ACC112 (cell line): ENCODE data around the gene THBS1.

Experiments used
- H2AFZ ChIP-seq: fragments of 200-600 bp; sonication (generic); one replicate; pipeline ENCODE4 v1.6.0; 2017; ENCODE audit warnings: antibody characterized with exemption, low read length; ENCODE audit not compliant: unreplicated experiment
- H3K27ac ChIP-seq: fragments of 200-600 bp; sonication (generic); 2 replicates; pipeline ENCODE4 v1.5.1; 2014; ENCODE audit warnings: low read depth, mild to moderate bottlenecking, antibody characterized with exemption, low read length, moderate library complexity
- H3K27me3 ChIP-seq: fragments of 200-600 bp; sonication (generic); 2 replicates; pipeline ENCODE4 v1.6.1; 2014; ENCODE audit warnings: mild to moderate bottlenecking, antibody characterized with exemption, low read length, moderate library complexity, mixed read lengths; ENCODE audit not compliant: insufficient read depth
- H3K36me3 ChIP-seq: fragments of 200-600 bp; sonication (generic); 2 replicates; pipeline ENCODE4 v1.6.1; 2016; ENCODE audit warnings: mild to moderate bottlenecking, antibody characterized with exemption, low read length, moderate library complexity, mixed read lengths; ENCODE audit not compliant: insufficient read depth
- H3K4me1 ChIP-seq: fragments of 200-600 bp; sonication (generic); one replicate; pipeline ENCODE4 v1.6.1; 2016; ENCODE audit warnings: low read length, mixed read lengths; ENCODE audit not compliant: insufficient read depth, unreplicated experiment, control insufficient read depth
- H3K4me3 ChIP-seq: fragments of 200-600 bp; sonication (generic); 2 replicates; pipeline ENCODE4 v1.5.1; 2014; ENCODE audit warnings: mild to moderate bottlenecking, low read depth, low read length
- H3K79me2 ChIP-seq: fragments of 200-600 bp; sonication (generic); one replicate; pipeline ENCODE4 v1.6.0; 2016; ENCODE audit warnings: low read length; ENCODE audit not compliant: control insufficient read depth, unreplicated experiment, insufficient read depth

Gene THBS1

DNA sequence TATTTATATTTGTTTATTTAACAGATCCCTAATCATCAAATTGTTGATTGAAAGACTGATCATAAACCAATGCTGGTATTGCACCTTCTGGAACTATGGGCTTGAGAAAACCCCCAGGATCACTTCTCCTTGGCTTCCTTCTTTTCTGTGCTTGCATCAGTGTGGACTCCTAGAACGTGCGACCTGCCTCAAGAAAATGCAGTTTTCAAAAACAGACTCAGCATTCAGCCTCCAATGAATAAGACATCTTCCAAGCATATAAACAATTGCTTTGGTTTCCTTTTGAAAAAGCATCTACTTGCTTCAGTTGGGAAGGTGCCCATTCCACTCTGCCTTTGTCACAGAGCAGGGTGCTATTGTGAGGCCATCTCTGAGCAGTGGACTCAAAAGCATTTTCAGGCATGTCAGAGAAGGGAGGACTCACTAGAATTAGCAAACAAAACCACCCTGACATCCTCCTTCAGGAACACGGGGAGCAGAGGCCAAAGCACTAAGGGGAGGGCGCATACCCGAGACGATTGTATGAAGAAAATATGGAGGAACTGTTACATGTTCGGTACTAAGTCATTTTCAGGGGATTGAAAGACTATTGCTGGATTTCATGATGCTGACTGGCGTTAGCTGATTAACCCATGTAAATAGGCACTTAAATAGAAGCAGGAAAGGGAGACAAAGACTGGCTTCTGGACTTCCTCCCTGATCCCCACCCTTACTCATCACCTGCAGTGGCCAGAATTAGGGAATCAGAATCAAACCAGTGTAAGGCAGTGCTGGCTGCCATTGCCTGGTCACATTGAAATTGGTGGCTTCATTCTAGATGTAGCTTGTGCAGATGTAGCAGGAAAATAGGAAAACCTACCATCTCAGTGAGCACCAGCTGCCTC, 14.7 kb downstream of the THBS1 start:
- H2AFZ ChIP-seq: no peak overlapping the region
- peaks cover 47% of the 10 kb centered on the region for H3K4me1 ChIP-seq
- no peaks in the 10 kb centered on the region for H3K79me2 ChIP-seq
- no peak overlapping the region for H3K4me3 ChIP-seq
- H3K27me3 ChIP-seq: no peaks in the 10 kb centered on the region
- no peak overlapping the region; the same call in 1 of the 2 replicates for H3K27ac ChIP-seq
- H3K36me3 ChIP-seq: peaks cover 57% of the 10 kb centered on the region

DNA sequence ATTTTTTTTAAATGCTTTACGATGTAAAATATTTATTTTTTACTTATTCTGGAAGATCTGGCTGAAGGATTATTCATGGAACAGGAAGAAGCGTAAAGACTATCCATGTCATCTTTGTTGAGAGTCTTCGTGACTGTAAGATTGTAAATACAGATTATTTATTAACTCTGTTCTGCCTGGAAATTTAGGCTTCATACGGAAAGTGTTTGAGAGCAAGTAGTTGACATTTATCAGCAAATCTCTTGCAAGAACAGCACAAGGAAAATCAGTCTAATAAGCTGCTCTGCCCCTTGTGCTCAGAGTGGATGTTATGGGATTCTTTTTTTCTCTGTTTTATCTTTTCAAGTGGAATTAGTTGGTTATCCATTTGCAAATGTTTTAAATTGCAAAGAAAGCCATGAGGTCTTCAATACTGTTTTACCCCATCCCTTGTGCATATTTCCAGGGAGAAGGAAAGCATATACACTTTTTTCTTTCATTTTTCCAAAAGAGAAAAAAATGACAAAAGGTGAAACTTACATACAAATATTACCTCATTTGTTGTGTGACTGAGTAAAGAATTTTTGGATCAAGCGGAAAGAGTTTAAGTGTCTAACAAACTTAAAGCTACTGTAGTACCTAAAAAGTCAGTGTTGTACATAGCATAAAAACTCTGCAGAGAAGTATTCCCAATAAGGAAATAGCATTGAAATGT, 15.6 kb downstream of the THBS1 start:
- Histone ChIP-seq H3K4me1 (peaks cover 47% of the 10 kb centered on the region), H3K36me3 (peaks cover 48% of the 10 kb centered on the region), H3K79me2 (no peaks in the 10 kb centered on the region), H3K4me3 (no peak overlapping the region), H3K27ac (no peak overlapping the region), H2AFZ (no peak overlapping the region), H3K27me3 (no peaks in the 10 kb centered on the region)

DNA sequence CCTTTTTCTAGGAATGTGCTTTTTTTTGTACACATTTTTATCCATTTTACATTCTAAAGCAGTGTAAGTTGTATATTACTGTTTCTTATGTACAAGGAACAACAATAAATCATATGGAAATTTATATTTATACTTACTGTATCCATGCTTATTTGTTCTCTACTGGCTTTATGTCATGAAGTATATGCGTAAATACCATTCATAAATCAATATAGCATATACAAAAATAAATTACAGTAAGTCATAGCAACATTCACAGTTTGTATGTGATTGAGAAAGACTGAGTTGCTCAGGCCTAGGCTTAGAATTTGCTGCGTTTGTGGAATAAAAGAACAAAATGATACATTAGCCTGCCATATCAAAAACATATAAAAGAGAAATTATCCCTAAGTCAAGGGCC, 16.5 kb downstream of the THBS1 start:
- peaks cover 47% of the 10 kb centered on the region for H3K4me1 ChIP-seq
- no peak overlapping the region for H3K4me3 ChIP-seq
- no peaks in the 10 kb centered on the region for H3K27me3 ChIP-seq
- no peak overlapping the region for H2AFZ ChIP-seq
- H3K27ac ChIP-seq: no peak overlapping the region
- H3K79me2 ChIP-seq: no peaks in the 10 kb centered on the region
- peaks cover 42% of the 10 kb centered on the region for H3K36me3 ChIP-seq

DNA sequence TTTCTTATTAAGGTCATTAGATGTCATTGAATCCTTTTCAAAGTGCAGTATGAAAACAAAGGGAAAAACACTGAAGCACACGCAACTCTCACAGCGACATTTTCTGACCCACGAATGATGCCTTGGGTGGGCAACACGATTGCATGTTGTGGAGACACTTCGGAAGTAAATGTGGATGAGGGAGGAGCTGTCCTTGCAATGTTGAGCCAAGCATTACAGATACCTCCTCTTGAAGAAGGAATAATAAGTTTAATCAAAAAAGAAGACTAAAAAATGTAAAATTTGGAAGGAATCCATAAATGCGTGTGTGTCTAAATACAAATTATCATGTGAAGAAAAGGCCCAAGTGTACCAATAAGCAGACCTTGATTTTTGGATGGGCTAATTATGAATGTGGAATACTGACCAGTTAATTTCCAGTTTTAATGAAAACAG, 16.9 kb downstream of the THBS1 start:
- Histone ChIP-seq H2AFZ (no peak overlapping the region), H3K27ac (peak overlapping the region; percentile 30), H3K79me2 (no peaks in the 10 kb centered on the region), H3K36me3 (peaks cover 38% of the 10 kb centered on the region), H3K27me3 (no peaks in the 10 kb centered on the region), H3K4me1 (peaks cover 46% of the 10 kb centered on the region), H3K4me3 (no peak overlapping the region)

DNA sequence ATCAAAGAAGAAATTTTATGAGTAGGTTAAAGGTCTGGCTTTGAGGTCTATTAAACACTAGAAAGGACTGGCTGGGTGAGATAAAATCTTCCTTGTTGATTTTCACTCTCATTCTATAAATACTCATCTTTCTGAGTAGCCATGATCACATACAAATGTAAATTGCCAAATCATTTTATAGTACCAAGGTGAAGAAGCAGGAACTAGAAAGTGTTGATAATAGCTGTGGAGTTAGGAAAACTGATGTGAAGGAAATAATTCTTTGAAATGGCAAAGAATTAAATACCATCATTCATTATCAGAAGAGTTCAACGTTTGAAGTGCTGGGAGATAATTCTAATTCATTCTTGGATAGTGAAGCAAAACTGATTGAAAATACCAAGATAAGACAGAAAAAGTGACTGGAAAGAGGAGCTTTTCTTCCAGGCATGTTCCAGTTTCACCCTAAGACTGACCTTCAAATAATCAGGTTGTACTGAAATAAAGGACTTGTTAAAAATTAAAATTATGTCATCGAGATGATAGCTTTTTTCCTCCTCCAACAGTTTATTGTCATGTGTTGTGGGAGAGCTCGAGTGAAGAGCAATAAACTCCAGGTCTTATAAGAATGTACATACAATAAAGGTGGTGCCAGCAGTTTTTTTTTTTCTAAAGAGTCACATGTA, 17.4 kb downstream of the THBS1 start:
- Histone ChIP-seq H2AFZ (no peak overlapping the region), H3K4me1 (peaks cover 41% of the 10 kb centered on the region), H3K79me2 (no peaks in the 10 kb centered on the region), H3K36me3 (peaks cover 32% of the 10 kb centered on the region), H3K4me3 (no peak overlapping the region), H3K27me3 (no peaks in the 10 kb centered on the region), H3K27ac (peak overlapping the region; percentile 30)

DNA sequence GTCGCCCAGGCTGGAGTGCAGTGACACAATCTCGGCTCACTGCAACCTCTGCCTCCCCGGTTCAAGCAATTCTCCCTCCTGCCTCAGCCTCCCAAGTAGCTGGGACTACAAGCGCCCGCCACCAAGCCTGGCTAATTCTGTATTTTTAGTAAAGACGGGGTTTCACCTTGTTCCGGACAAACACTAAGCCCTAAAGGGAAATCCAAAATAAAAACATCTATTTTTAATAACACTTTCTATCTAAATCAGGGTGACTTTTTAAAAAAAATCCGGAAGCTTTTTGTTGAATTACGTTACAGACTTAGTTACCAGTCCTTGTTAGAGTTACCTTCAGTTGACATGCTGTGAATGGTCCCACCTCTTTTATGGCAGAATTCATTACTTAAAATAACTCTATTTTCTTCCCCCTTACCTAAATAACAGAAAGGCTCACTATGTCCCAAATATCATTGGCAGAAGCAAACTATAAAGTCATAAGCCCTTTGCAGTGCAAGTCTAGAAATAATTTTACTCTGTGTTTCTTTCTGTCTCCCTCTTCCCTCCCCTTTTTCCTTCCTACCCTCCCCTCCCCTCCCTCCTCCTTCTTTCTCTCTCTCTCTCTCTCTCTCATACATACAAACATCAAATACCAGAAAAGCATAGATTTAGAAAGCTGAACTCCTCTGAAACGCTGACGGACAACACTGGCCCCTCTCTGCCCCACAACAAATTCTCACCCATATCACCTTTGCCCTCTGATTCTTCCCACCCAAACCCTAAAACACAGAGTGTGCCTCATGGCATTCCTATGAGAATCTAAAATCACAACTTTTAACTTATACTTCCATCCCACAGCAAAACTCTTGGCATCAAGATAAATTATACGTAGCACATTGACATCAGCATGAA, 18.3 kb downstream of the THBS1 start:
- H3K4me3 ChIP-seq: 0 out of 2 replicates have a peak overlapping the region, but pooled peaks have one; percentile 35
- H3K79me2 ChIP-seq: no peaks in the 10 kb centered on the region
- no peak overlapping the region for H2AFZ ChIP-seq
- peaks cover 25% of the 10 kb centered on the region for H3K36me3 ChIP-seq
- peak overlapping the region; percentile 30; the same call in 1 of the 2 replicates for H3K27ac ChIP-seq
- peaks cover 33% of the 10 kb centered on the region for H3K4me1 ChIP-seq
- no peaks in the 10 kb centered on the region for H3K27me3 ChIP-seq

DNA sequence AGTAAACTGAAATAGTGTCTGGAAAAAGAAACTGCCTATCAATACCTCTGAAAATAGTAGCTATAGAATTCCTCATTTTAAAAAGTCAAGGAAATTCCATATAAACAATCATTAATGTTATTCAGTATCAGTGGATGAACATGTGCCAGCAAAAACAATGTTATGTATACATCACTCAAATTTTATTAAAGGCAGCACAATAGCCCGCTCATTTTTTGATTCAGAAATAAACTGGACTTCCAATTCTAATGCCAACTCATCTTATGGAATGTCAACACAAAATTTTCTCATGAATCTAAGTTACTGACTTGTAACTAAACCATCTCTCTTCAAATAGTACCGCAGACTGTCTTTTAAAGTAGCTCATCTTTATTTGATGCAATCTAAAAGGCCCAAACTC, 19.0 kb downstream of the THBS1 start:
- H3K4me1 ChIP-seq: peaks cover 30% of the 10 kb centered on the region
- 0 out of 2 replicates have a peak overlapping the region, but pooled peaks have one; percentile 35 for H3K4me3 ChIP-seq
- H3K36me3 ChIP-seq: peaks cover 20% of the 10 kb centered on the region
- 0 out of 2 replicates have a peak overlapping the region, but pooled peaks have one; percentile 6 for H3K27ac ChIP-seq
- no peaks in the 10 kb centered on the region for H3K27me3 ChIP-seq
- H2AFZ ChIP-seq: no peak overlapping the region
- H3K79me2 ChIP-seq: no peaks in the 10 kb centered on the region

DNA sequence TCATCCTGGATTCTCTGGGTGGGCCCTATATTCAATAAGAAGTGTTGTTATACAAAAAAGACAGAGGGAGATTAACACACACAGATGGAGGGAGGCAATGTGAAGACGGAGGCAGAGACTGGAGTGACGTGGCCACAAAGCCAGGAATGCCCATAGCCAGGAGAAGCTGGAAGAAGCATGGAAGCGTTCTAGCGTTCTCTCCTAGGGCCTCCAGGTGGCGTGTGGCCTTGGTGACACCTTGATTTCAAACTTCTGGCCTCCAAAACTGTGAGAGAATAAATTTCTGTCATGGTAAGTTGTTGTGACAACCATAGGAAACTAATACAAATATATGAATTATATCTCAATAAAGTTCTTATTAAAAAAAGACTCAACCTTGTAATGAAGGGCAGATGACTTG, 21.3 kb downstream of the THBS1 start:
- H3K79me2 ChIP-seq: no peaks in the 10 kb centered on the region
- H3K4me3 ChIP-seq: no peak overlapping the region
- peaks cover 20% of the 10 kb centered on the region for H3K4me1 ChIP-seq
- no peak overlapping the region for H3K27ac ChIP-seq
- H2AFZ ChIP-seq: no peak overlapping the region
- H3K27me3 ChIP-seq: no peaks in the 10 kb centered on the region
- H3K36me3 ChIP-seq: no peaks in the 10 kb centered on the region

DNA sequence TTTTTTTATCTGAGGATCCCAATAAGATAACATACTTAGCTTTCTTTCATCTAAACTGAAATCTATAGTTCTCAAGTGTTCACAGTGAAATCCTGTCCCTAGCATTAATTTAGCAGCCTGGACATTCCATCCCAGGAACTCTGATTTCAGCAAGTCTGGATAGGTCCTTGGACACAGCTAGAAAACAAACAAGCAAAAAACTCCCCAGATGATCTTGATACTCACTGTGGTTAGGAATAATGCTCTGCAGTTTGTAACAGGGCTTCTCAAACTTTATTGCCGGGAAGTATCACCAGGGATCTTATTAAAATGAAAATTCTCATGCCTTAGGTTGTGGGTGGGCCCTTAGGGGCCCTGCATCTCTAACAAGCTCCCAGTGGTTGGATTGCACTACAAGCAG, 24.3 kb downstream of the THBS1 start:
- Histone ChIP-seq H3K4me3 (no peak overlapping the region), H3K4me1 (no peaks in the 10 kb centered on the region), H3K79me2 (no peaks in the 10 kb centered on the region), H2AFZ (no peak overlapping the region), H3K36me3 (no peaks in the 10 kb centered on the region), H3K27me3 (no peaks in the 10 kb centered on the region), H3K27ac (no peak overlapping the region)
